ENCODE measurements around the gene AGMO. TPM values are rescaled to one million over a fixed set of nuclear protein-coding genes. Genes with fewer than 3 reads are reported as not detected.

Gene AGMO
- total RNA-seq, 3 donors from 2014 or later, result 1.4 to 4.3 (median 1.6) TPM

DNA sequence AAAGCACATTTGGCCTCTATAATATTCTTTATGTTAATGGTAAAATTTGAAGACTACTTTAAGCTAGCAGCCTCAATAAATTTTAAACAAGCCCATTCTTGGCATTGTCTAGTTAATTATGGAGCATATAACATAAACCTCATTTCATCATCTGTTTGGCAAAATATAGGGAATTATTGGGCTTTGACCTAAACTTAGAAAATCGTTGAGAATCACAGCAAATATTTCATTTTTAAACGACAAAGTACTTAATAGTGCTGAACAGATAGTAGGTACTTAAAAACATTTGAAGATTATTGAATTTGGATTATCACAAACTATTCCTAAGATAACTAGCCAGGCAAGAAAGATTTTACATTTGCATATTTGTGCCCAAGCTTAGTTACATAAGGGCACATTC lies 73.4 kb downstream of the AGMO start:
- intact Hi-C loops (cut with DNase I; ENCODE audit: low total_unique reads), result no loop called here
- no peak overlapping the region for H3K27ac ChIP-seq

DNA sequence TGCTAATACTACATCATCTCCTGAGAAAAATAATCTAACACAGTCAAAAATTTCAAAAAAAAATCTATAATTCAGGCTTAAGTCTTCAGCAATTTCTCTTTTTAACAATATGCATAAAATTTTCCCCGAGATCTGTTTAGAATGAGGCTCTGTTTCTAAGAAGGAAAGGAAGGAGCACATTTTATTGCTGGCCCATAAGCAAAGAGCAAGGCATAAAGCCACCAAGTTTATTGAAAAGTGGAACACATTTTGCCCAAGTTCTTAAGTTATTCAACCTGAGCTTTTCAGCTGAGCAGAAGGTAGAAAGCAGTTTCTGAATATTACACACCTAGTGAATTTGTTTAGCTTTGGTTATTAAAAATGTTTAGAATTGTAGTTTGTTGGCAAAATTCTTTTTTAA lies 73.9 kb downstream of the AGMO start:
- no peak overlapping the region for H3K27ac ChIP-seq
- H3K9me3 ChIP-seq, result no peaks in the 10 kb centered on the region
- TF ChIP-seq, protein P1, sequence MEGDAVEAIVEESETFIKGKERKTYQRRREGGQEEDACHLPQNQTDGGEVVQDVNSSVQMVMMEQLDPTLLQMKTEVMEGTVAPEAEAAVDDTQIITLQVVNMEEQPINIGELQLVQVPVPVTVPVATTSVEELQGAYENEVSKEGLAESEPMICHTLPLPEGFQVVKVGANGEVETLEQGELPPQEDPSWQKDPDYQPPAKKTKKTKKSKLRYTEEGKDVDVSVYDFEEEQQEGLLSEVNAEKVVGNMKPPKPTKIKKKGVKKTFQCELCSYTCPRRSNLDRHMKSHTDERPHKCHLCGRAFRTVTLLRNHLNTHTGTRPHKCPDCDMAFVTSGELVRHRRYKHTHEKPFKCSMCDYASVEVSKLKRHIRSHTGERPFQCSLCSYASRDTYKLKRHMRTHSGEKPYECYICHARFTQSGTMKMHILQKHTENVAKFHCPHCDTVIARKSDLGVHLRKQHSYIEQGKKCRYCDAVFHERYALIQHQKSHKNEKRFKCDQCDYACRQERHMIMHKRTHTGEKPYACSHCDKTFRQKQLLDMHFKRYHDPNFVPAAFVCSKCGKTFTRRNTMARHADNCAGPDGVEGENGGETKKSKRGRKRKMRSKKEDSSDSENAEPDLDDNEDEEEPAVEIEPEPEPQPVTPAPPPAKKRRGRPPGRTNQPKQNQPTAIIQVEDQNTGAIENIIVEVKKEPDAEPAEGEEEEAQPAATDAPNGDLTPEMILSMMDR (IDR thresholded peaks at IDR 0.05), result no peak
- TF ChIP-seq POLR2A (IDR thresholded peaks at IDR 0.05) (no peak), POLR2AphosphoS5 (IDR thresholded peaks at IDR 0.05) (no peak)
- no peaks in the 10 kb centered on the region for H3K36me3 ChIP-seq
- no peak for DNase-seq (ENCODE audit: low spot score in 2 of 2)
- H3K4me3 ChIP-seq, result no peak overlapping the region
- H3K27me3 ChIP-seq, result no peaks in the 10 kb centered on the region
- intact Hi-C loops (cut with DNase I; ENCODE audit: low total_unique reads), result no loop called here
- no peaks in the 10 kb centered on the region for H3K4me1 ChIP-seq

More for the DNA sequence above, 73.4 kb downstream of the AGMO start:
- Histone ChIP-seq H3K27me3 (no peaks in the 10 kb centered on the region), H3K36me3 (no peaks in the 10 kb centered on the region), H3K4me3 (no peak overlapping the region), H3K9me3 (no peaks in the 10 kb centered on the region), H3K4me1 (no peaks in the 10 kb centered on the region)
- TF ChIP-seq, protein P1 (IDR thresholded peaks at IDR 0.05), result no peak
- TF ChIP-seq POLR2AphosphoS5 (IDR thresholded peaks at IDR 0.05) (no peak), POLR2A (IDR thresholded peaks at IDR 0.05) (no peak)
- no peak for DNase-seq (ENCODE audit: low spot score in 2 of 2)

GRCh38 chr7:15485998-15486397 lies 75.8 kb downstream of the AGMO start:
- no peaks in the 10 kb centered on the region for H3K36me3 ChIP-seq
- no peaks in the 10 kb centered on the region for H3K27me3 ChIP-seq
- no peaks in the 10 kb centered on the region for H3K4me1 ChIP-seq
- no peak for DNase-seq (ENCODE audit: low spot score in 2 of 2)
- H3K4me3 ChIP-seq, result no peak overlapping the region
- TF ChIP-seq POLR2AphosphoS5 (IDR thresholded peaks at IDR 0.05) (no peak), POLR2A (IDR thresholded peaks at IDR 0.05) (no peak)
- TF ChIP-seq, protein P1 (IDR thresholded peaks at IDR 0.05), result no peak
- no peaks in the 10 kb centered on the region for H3K9me3 ChIP-seq
- H3K27ac ChIP-seq, result no peak overlapping the region
- intact Hi-C loops (cut with DNase I; ENCODE audit: low total_unique reads), result no loop called here

GRCh38 chr7:15485431-15485830 lies 76.4 kb downstream of the AGMO start:
- no peak for DNase-seq (ENCODE audit: low spot score in 2 of 2)
- TF ChIP-seq, protein P1 (IDR thresholded peaks at IDR 0.05), result no peak
- TF ChIP-seq POLR2A (IDR thresholded peaks at IDR 0.05) (no peak), POLR2AphosphoS5 (IDR thresholded peaks at IDR 0.05) (no peak)
- Histone ChIP-seq H3K4me1 (no peaks in the 10 kb centered on the region), H3K27ac (no peak overlapping the region), H3K4me3 (no peak overlapping the region), H3K36me3 (no peaks in the 10 kb centered on the region), H3K27me3 (no peaks in the 10 kb centered on the region), H3K9me3 (no peaks in the 10 kb centered on the region)
- intact Hi-C loops (cut with DNase I; ENCODE audit: low total_unique reads), result no loop called here

GRCh38 chr7:15481132-15481531 lies 80.7 kb downstream of the AGMO start:
- no peak overlapping the region for H3K27ac ChIP-seq
- H3K4me3 ChIP-seq, result no peak overlapping the region
- H3K27me3 ChIP-seq, result no peaks in the 10 kb centered on the region
- H3K9me3 ChIP-seq, result no peaks in the 10 kb centered on the region
- no peaks in the 10 kb centered on the region for H3K36me3 ChIP-seq
- no peaks in the 10 kb centered on the region for H3K4me1 ChIP-seq
- TF ChIP-seq POLR2AphosphoS5 (IDR thresholded peaks at IDR 0.05) (no peak), POLR2A (IDR thresholded peaks at IDR 0.05) (no peak)
- TF ChIP-seq, protein P1 (IDR thresholded peaks at IDR 0.05), result no peak
- intact Hi-C loops (cut with DNase I; ENCODE audit: low total_unique reads), result no loop called here
- no peak for DNase-seq (ENCODE audit: low spot score in 2 of 2)

All from breast epithelium (tissue), 4 donors.